DMS153 treated with DMSO at 0.1 percent for 48 hours (cell line): ENCODE results near the gene KMT5B.

Experiments
- DNase-seq: peaks from one replicate; lab custom pipeline; 2025; ENCODE audit not compliant: unreplicated experiment; lab: John Stamatoyannopoulos, UW

Gene KMT5B

DNA sequence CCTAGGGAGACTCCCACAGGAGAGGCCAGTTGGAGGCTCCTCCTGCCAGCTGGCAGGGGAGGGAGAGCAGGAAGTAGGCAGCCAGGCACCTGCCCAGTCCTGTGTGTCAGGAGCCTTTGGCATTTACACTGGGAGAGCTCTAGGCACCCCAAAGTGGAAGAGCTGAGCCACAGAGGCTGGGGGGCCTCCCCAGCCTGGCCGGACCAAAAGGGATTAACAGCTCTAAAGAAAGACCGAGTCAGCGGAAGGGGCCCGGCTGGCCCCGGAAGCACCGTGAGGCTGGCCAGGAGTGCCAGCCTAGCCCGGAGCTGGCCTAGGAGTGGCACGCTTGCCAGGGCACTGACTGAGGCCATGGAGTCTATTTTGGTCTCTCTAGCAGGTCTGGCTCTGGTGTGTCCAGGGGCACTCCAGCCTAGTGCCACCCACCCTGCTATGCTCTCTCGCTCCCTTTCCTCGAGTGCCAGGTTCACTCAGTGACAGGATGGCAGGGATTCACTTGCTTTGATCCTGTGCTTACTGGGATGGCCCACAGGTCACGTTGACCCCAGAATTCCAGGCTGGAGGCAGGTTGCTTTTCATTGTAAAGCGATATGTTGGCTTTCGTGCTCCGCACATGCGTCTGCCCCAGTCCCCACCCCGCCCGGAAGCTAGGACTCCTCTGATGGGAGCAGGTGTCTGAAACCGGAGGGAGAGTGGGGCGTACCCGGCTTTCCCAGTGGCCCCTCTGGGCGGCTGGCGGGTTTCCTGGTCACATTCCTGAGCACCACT, 3.3 kb upstream of the KMT5B start:
- DNase-seq = peak; percentile 10

DNA sequence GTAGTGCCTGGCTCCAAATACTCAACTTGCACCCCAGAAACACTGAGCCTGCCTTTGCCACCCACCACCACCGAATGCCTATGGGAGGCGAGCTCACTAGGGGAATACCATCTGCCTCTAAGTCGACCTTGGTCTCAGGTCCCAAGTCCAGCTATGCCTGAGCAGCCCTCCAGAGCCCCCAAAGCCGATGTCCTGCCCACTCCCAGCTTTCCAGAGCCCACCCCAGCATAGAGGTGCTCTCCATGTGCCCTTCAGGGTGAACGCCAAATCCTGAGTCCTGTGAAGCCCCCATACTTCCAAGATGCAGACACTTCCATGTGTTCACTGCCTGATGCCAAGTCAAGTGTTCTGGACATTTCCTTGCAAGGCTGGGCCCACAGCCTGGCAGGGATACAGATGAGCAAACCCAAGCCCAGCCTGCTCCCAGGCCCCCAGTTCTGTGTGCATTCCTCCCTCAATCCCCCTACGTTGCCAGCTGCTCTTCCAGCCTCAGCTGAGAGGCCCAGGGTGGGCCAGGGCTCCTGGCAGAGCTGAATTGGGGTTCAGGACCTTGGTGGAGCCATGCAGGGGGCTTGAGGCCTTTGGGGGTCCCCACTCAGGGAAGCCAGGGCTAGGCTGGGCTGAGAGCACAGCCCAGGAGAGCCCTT, 2.6 kb upstream of the KMT5B start:
- no peak for DNase-seq

- no peak for DNase-seq
Observed at GRCh38 chr11:68215087-68215445, 2.0 kb upstream of the KMT5B start.

- DNase-seq = no peak
Observed at GRCh38 chr11:68214173-68215086, 1.3 kb upstream of the KMT5B start.

DNA sequence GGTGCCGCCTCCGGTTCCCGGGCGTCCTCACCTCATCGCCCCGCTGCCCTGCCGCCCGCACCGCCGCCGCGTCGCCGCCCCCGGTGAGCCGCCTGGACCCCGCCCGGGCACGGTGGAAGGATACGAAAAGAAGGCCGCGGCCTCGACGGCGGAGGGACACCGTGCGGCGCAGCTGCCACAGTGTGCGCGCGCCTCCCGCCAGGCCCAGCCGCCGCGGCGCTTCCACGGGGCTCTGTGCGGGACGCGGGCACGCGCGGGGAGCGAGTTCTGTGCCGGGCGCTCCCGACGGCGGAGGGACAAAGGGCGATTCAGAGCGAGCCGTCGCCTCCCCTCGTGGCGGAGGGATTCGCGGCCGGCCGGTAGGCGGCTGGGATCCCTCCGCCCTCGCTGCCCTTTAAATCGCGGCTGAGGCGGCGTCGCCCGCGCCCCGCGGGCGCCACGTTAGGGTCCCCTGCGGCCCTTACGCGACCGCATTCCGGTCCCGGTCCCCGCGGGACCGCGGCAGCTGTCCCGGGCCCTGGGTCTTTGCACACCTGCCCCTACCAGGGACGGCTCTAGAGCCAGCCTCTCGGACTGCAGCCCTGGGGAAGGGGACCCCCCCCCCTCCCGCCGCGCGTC, 568 bp upstream of the KMT5B start:
- DNase-seq = peak; percentile 74

DNA sequence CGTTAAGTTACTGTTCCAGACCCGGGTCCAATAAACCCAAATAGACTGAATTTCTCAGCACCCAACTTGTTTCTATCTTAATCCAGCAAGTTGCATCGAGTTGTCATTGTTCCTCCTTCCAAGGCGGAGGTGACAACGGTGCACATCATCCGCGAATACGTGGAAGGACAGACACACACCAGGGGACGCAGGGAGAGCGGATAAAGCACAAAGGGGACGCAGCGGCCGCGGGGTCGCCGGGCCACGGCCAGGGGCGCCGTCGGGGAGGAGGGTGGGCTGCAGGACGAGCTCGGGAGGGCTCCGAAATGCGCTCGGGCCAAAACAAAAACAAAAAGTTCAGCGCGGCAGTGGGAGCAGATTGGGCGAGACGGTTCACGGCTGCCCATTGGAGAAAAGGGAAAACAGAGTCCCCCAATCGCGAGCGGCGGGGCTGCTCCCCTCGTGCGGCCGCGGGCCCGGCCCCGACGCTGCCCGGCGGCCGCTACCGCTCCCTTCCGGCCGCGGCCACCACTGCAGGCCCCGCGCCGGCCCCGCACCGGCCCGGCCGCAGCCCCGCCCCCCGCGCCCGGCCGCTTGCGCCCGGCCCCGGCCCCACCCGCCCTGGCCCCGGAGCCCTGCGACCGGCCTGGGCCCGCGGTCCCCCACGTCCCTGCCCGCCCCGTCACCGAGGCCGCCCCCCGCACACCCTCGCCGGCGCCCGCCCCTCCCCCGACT, 518 bp downstream of the KMT5B start:
- DNase-seq = peak; percentile 20

GRCh38 chr11:68211546-68211945, 1.6 kb downstream of the KMT5B start:
- DNase-seq = no peak

GRCh38 chr11:68206211-68206610, 6.9 kb downstream of the KMT5B start:
- DNase-seq = peak; percentile 34

GRCh38 chr11:68204402-68204801, 8.7 kb downstream of the KMT5B start:
- no peak for DNase-seq

DNA sequence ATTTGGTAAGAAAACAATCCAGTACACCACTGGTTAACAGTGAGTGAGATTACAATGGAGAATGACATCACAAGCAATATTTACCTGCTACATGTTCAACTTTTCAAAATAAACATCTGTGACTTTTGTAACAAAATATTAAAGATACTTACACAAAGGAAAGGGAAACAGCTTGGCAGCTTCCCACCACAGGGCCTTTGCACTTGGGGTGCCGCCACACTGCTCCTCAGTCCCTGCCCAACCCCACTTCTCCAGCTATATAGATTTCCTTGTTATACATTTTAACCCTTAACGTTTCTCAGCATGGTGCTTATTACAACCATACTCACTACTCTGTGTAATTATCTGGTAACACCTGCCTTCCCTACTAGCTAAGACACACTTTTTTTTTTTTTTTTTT, 10.9 kb downstream of the KMT5B start:
- DNase-seq = no peak

- no peak for DNase-seq
Observed at GRCh38 chr11:68201492-68201891, 11.6 kb downstream of the KMT5B start.

- no peak for DNase-seq
Observed at GRCh38 chr11:68200639-68201038, 12.5 kb downstream of the KMT5B start.

DNA sequence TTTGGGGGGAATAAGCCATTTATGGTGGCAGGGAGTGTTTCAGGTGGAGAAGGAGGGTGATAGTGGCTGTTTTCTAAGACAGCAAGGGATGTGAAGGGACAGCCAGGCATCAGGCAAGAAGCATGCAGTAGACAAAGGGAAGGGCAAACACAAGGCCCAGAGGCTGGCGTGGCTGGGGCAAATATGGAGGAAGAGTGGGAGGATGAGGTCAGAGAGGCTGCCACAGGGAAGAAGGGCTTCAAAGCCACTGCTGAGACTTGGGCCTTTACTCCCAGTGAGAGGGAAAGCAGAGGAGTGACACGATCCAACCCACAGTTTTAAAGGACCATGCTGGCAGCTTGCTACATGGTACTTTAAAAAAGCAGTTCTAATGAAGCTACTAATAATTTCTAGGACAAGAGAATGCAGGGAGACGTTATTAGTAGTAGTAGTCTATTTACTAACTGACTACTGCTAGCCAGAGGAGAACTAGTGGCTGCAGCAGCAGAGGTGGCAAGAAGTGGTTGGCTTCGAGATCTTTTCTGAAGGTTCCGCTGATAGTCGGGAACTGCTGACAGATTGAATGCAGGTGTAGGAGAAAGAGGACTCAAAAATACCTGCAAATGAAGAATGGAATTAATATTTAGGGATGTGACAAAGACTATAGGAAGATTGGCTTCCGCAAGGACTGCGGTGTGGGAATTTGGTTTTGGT, 13.7 kb downstream of the KMT5B start:
- DNase-seq = no peak

- no peak for DNase-seq
Observed at GRCh38 chr11:68196219-68196618, 16.9 kb downstream of the KMT5B start.

GRCh38 chr11:68194675-68195294, 18.3 kb downstream of the KMT5B start:
- DNase-seq = no peak

DNA sequence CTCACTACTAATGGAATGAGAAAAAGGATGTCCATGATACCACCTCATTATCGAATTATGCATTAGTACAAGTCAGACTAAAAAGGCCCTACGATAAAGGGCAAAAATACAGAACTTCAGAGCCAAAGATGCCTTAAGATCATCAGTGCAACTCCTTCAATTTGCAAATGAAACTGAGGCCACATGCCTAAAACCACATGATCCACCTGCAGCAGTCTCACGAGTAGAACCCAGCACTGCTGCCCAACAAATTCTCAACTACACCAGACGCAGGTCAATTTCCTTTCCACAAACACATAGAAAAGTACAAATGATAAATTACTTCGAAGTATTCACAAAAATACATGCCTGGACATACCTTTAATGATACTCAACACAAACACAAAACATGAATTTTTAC, 20.1 kb downstream of the KMT5B start:
- DNase-seq = no peak

GRCh38 chr11:68191661-68192579, 21.2 kb downstream of the KMT5B start:
- no peak for DNase-seq

DNA sequence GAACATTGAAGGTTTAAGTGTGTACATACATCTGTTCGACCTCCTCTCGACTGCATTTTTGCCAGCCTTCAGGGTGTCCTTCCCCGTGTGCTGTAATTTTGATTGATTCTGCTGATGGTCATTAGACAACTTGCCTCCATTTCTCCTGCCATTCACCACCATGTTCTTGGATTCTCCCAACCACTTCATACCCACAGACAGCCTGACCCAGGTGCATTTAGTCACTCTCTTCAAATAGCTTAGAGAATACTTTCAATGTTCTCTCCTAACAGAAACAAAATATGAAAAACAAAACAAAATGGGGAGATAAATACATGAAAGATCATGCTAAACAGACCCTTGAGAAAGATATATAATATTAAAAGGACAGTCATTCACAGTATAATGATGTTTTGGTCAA, 23.2 kb downstream of the KMT5B start:
- DNase-seq = no peak

DNA sequence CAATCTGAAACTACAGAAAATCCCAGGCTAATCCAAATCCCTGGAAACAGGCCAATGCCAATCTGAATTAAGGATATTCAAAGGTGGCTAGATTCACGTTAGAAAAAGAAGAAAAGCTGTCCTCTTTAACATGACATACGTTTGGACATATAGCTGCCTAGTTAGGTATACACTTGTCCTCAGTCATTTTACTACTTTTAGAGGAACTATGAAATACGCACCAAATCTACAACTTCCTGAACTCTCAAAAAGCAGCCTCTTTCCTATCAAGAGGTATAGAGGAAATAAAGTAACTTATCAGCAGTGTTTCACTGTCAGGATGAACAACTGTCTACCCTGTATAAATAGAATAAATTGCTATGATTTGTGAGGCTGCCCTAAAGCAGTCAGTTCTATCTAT, 24.0 kb downstream of the KMT5B start:
- DNase-seq = no peak
